Measurements from ENCODE around the gene OBSL1.

OBSL1 gene

DNA sequence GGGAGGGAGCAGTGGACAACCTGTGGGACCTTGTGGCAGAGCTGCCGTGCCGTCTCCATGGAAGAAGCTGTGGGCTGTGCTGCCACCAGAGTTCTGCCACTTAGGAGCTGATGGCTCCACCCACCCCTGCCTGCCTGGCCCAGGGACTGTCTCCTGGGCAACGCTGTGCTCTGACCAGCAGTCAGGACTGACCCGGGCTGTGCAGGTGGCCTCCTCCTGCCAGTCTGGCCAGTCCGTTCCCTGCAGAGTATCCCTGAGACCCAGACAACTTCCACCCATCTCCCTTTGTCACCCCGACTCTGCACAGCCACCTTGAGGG is 44.3 kb downstream of the OBSL1 start:
- peaks cover 87% of the 10 kb centered on the region for H3K27me3 Mint-ChIP-seq
- H3K27ac Mint-ChIP-seq: no peak overlapping the region
- no peak overlapping the region for H3K4me3 Mint-ChIP-seq
- H3K4me1 Mint-ChIP-seq (ENCODE audit: low read depth): peaks cover 5% of the 10 kb centered on the region
- no peaks in the 10 kb centered on the region for H3K36me3 Mint-ChIP-seq (ENCODE audit: low read depth)
- no peaks in the 10 kb centered on the region for H3K9me3 Mint-ChIP-seq
- no peak for DNase-seq

DNA sequence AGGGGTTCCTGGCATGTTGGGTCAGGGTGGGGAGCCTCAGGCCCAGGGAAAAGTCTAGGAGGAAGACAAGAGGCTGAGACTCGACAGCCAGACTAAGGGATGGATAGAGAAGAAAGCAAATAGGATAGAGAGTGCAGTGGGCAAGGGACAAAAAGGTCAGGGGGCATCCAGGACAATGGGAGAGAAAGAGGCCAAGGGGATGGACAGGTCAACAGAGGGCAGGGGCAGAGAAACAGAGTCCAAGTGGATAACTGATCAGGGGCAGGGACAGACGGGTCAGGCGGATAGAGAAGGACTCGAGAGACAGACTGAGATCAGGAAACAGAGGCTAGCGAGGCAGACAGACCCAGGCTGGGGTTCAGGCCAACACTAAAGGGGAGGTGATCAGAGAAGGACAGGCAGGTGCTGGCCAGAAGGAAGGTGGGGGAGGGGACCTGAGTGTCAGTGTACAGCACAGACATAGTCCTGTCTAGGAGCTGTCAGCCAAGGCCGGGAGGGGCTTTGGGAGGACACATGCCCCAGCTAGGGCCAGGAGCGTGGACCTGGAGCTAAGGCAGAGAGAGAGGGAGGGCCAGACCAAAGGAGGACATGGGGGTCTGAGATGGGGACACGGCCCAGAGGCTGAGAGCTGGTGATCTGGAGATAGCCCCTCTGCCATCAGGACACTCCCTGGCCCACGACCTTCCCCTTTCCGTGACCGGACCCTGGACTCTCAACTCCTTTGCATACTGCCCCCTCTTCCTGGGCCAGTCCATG is 44.8 kb downstream of the OBSL1 start:
- Mint-ChIP-seq H3K27me3 (peaks cover 89% of the 10 kb centered on the region), H3K27ac (no peak overlapping the region), H3K4me1 (ENCODE audit: low read depth) (peaks cover 10% of the 10 kb centered on the region), H3K9me3 (no peaks in the 10 kb centered on the region), H3K4me3 (no peak overlapping the region), H3K36me3 (ENCODE audit: low read depth) (no peaks in the 10 kb centered on the region)
- no peak for DNase-seq

DNA sequence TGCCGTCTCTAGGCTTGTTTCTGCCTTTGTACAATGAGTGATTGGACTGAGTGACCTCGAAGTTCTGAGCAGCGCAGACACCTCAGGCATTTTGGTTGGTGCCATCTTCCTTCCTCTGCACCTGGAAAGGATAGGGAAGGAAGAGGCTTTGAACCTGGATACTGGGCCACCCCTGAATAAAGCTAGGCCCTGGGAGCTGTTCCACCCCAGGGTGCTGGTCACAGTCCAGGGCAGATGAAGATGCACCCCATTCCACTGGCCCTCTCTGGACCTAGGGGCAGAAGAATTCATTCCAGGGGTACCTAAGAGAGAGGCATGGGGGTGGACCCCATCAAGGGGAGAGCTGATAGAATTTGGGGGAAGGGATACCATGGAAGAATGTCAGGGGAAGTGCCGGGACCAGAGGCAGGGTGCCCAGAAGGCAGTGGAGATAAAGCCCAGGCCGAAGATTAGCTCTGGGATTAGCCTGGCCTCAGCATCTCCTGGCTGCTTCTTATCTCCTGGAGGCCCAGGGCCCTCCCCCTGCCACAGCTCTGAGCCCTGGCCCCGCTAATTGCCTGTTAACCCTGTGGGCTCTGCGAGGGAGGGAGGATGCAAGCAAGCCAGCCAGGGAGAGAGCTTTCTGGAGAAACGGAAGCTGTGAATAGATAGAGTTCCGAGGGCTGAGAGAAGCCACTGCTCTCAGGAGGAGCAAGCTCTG is 45.7 kb downstream of the OBSL1 start:
- no peak overlapping the region for H3K27ac Mint-ChIP-seq
- peaks cover 91% of the 10 kb centered on the region for H3K27me3 Mint-ChIP-seq

DNA sequence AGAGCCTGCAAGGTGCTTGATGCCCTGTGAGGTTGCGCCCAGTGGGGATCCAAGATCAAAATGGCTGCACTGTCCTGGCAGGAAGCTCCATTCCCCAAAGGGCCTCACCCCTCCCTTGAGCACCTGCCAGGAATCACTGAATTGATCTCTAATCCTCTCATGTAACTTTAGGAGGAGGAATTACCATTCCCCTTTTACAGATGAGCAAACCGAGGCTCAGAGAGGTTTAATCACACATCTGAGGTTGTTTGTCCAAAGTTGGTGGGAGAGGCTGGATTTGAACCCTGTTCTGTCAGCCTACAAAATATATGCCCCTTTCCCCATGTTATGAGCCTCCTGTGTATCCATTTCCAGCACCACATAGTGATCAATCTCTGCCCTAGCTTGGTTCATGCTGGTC is 46.5 kb downstream of the OBSL1 start:
- Mint-ChIP-seq H3K9me3 (no peaks in the 10 kb centered on the region), H3K27ac (no peak overlapping the region), H3K4me1 (ENCODE audit: low read depth) (peaks cover 11% of the 10 kb centered on the region), H3K27me3 (peaks cover 90% of the 10 kb centered on the region), H3K36me3 (ENCODE audit: low read depth) (no peaks in the 10 kb centered on the region), H3K4me3 (no peak overlapping the region)
- DNase-seq: no peak

More for the DNA sequence above, 45.7 kb downstream of the OBSL1 start:
- DNase-seq: no peak
- Mint-ChIP-seq H3K9me3 (no peaks in the 10 kb centered on the region), H3K4me3 (no peak overlapping the region), H3K36me3 (ENCODE audit: low read depth) (no peaks in the 10 kb centered on the region), H3K4me1 (ENCODE audit: low read depth) (peaks cover 11% of the 10 kb centered on the region)

DNA sequence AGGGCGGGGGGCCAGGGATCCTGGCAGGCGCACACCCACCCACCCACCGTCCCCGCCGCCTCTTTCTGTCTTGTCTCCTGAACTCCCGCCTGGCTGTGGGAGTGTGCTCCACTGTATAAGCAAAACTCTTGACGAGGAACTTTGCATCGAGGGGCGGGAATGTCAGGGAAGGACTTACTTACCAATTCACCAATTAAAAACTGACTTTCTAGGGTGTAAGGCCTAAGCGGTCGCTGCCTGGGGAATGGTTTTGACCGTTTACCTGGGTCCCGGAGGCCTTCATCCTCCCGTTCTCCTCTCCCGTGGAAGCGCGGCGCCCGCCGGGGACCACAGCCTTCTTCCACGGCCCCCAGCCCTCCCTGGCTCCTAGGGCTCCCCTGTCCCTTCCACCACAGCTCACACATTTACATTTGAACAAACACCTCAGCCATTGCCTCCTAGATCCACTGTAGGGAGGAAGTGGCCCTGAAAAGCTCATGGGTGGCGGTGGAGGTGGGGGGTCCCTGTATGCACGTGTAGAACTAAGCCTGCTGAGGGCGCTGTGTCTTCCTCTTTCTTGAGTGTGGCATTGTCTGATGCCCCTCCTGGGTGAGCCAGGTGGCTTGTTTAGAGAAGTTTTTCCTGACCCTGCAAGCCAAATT is 48.2 kb downstream of the OBSL1 start:
- Mint-ChIP-seq H3K36me3 (ENCODE audit: low read depth) (no peaks in the 10 kb centered on the region), H3K27ac (no peak overlapping the region), H3K4me3 (no peak overlapping the region), H3K27me3 (peaks cover 82% of the 10 kb centered on the region), H3K4me1 (ENCODE audit: low read depth) (peaks cover 11% of the 10 kb centered on the region), H3K9me3 (no peaks in the 10 kb centered on the region)
- DNase-seq: no peak

DNA sequence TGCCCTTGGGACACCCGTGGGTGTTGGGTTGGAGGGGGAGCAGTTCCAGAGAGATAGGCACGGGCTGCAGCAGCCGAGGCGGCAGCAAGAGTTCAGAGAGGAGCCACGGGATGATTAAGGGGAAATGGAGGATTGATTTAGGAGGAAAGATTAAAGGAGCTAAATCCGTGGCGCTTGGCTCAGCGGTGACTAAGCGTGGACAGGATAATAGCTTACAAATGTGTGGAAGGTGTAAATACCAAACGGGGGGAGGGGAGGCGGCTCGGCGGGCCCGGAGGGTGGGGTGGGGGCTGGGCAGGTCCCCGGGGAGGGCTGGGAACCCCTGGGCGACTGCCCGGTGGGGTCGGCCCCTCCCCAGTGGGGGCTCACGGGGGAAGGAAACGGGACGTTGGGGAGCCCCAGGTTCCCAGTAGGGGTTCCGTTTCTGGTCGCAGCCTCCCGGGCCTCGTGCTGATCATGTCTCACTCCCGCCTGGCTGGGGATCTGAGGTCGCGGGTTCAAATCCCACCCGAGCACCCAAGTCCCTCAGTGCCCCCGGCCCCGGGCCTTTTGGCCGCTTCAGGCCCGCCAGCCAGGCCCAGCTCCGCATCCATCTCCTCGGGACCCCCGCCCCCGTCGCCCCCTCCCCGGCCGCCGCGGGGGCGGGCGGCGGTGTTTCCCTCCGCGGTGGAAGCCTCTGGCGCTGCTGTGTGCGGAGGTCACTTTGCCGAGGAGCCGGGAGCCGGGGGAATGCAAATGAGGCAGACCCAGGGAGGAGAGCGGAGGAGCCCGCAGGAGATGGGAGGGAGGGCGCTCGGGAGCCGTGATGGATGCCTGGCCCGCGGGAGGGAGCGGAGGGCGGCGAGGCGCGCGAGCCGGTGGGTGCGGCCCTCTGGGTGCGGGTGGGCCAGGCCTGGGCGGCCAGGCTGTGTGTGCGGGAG is 49.0 kb downstream of the OBSL1 start:
- no peak for DNase-seq
- H3K27me3 Mint-ChIP-seq: peaks cover 83% of the 10 kb centered on the region
- H3K36me3 Mint-ChIP-seq (ENCODE audit: low read depth): no peaks in the 10 kb centered on the region
- no peak overlapping the region for H3K27ac Mint-ChIP-seq
- peaks cover 11% of the 10 kb centered on the region for H3K4me1 Mint-ChIP-seq (ENCODE audit: low read depth)
- no peaks in the 10 kb centered on the region for H3K9me3 Mint-ChIP-seq
- H3K4me3 Mint-ChIP-seq: no peak overlapping the region

DNA sequence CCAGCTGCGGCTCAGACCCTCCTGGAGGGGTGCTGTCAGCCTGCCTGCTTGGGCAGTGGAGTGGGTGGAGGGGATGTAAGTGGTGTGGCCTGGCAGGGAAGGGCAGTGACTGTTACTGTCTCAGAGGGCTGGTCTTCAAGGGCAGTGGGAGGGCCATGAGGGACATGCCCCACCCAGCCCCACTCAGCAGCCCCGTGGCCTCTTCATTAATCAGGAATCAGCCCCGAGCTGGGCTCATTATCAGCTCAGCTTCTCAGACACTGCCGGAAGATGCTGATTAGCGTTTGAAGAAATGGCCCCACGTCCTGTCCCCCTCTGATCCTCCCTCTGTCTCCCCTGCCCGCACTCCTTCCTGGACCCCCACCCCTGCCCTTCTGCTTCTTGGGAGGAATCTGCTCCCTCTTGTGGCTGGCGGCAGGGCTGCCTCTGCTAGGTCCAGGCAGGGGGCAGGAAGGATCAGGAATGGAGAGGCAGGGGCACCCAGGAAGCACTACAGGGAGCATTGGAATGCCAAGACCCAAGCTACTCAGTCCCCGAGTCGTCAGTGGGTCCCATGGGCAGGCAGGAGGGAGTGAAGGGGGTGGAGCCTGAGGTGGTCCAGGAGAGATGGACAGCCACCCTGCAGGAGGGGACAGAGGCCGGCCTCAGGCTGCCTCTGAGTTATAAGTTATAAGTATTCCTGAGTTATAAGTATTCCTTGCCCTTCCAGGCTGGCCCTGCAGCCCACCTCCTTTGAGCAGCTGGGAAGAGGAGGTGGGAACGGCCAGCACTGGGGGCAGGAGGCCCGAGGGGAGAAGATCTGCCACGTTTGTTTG is 50.1 kb downstream of the OBSL1 start:
- no peaks in the 10 kb centered on the region for H3K9me3 Mint-ChIP-seq
- H3K27me3 Mint-ChIP-seq: peaks cover 83% of the 10 kb centered on the region
- no peak for DNase-seq
- peaks cover 11% of the 10 kb centered on the region for H3K4me1 Mint-ChIP-seq (ENCODE audit: low read depth)
- H3K4me3 Mint-ChIP-seq: no peak overlapping the region
- no peak overlapping the region for H3K27ac Mint-ChIP-seq
- H3K36me3 Mint-ChIP-seq (ENCODE audit: low read depth): no peaks in the 10 kb centered on the region

DNA sequence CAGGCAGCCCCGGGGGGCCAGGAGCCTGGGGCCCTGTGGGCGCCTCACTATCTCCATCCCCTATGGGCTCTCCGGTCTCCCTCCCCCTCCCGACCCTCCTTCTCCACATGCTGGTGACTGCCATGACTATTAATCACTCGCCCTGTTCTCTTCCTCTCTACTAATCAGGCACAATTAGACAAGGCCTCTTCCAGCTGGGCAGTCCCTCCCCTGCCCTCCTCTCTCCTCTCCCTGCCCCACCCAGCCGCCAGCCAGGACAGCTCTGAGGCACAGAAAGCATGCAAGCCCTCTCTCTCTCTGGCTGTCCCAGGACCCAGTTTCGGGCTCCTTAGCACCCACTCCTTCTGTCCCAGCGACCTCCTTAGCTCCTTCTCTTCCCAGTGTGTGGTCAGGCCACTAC is 51.3 kb downstream of the OBSL1 start:
- no peak overlapping the region for H3K27ac Mint-ChIP-seq
- no peak for DNase-seq
- peaks cover 11% of the 10 kb centered on the region for H3K4me1 Mint-ChIP-seq (ENCODE audit: low read depth)
- H3K9me3 Mint-ChIP-seq: no peaks in the 10 kb centered on the region
- no peak overlapping the region for H3K4me3 Mint-ChIP-seq
- peaks cover 83% of the 10 kb centered on the region for H3K27me3 Mint-ChIP-seq
- no peaks in the 10 kb centered on the region for H3K36me3 Mint-ChIP-seq (ENCODE audit: low read depth)

DNA sequence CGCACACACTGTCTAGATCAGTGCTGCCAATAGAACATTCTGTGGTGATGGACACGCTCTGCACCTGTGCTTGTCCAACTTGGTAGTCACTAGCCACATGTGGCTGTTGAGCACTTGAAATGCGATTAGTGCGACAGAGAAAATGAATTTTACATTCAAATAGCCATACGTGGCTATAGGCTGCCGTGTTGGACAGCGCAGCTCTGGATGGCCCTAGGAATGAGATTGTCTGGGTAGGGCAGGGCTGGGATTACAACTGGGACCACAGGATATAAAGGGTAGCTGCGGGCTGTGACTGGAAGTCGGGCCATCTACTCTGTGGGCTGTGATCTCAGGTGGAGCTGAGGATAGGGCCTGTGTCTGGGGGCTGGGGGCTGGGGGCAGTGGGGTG is 51.8 kb downstream of the OBSL1 start:
- Mint-ChIP-seq H3K9me3 (no peaks in the 10 kb centered on the region), H3K4me3 (no peak overlapping the region), H3K36me3 (ENCODE audit: low read depth) (no peaks in the 10 kb centered on the region), H3K27ac (no peak overlapping the region), H3K4me1 (ENCODE audit: low read depth) (peaks cover 12% of the 10 kb centered on the region), H3K27me3 (peaks cover 81% of the 10 kb centered on the region)
- no peak for DNase-seq

DNA sequence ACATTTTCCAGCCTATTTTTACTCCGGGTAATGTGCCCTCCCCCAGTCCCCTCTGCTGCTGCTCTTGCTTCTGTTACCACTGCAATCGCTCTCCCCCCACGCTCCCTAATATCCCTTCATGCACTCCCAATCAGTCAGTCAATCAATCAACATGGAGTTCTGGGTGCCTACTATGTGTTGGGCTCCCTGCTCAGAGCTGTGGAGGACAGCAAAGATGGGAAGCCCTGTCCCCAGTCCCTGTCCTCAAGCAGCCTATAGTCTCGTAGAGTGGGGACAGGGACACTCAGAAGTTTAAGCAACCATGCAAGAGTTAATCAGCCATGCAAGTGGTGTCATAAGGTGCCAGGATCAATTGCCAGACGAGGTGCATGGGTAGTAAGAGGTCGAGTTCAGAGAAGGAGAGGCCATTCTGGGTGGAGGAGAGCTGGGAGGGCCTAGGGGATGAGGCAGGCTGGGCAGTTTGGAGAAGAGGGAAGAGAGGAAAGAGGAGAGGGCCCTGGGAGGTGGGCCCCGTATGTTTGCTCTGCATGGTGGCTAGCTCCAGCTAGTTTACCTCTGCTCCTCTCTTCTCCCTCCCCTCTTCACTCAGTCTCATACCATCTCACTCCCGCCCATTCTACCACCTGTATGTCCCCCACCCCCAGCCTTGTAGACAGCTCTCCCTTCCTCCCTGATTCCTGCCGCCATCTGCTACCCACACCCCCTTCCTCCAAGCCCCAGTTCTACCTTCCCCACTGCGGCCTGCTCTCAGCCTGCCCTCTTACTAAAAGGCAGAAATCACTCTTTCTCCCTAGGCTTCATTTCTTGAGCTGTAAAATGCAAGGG is 53.2 kb downstream of the OBSL1 start:
- H3K4me3 Mint-ChIP-seq: no peak overlapping the region
- peaks cover 81% of the 10 kb centered on the region for H3K27me3 Mint-ChIP-seq
- no peaks in the 10 kb centered on the region for H3K9me3 Mint-ChIP-seq
- H3K36me3 Mint-ChIP-seq (ENCODE audit: low read depth): no peaks in the 10 kb centered on the region
- peaks cover 20% of the 10 kb centered on the region for H3K4me1 Mint-ChIP-seq (ENCODE audit: low read depth)
- DNase-seq: no peak
- H3K27ac Mint-ChIP-seq: no peak overlapping the region

DNA sequence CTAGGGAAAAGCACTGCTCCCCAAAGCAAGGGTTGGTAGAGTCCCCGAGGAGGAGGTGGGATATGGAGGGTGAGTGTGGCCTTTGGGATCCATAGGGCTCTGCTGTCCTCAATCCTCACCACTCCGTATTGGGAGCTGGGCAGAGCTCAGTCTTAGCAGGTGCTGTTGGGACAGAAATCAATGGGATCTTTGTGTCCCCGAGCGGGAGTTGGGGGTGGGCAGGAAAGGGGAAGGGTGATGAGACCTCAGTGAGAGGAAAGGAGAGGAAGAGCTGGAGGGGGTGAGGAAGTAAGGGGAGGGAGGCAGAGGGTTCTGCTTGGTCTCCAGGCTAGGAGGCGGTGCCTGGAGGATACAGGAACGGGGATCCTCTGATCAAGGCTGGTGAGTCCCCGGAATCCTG is 54.5 kb downstream of the OBSL1 start:
- Mint-ChIP-seq H3K36me3 (ENCODE audit: low read depth) (no peaks in the 10 kb centered on the region), H3K4me3 (no peak overlapping the region), H3K27me3 (peaks cover 87% of the 10 kb centered on the region), H3K27ac (no peak overlapping the region), H3K9me3 (no peaks in the 10 kb centered on the region), H3K4me1 (ENCODE audit: low read depth) (peaks cover 20% of the 10 kb centered on the region)
- DNase-seq: no peak

DNA sequence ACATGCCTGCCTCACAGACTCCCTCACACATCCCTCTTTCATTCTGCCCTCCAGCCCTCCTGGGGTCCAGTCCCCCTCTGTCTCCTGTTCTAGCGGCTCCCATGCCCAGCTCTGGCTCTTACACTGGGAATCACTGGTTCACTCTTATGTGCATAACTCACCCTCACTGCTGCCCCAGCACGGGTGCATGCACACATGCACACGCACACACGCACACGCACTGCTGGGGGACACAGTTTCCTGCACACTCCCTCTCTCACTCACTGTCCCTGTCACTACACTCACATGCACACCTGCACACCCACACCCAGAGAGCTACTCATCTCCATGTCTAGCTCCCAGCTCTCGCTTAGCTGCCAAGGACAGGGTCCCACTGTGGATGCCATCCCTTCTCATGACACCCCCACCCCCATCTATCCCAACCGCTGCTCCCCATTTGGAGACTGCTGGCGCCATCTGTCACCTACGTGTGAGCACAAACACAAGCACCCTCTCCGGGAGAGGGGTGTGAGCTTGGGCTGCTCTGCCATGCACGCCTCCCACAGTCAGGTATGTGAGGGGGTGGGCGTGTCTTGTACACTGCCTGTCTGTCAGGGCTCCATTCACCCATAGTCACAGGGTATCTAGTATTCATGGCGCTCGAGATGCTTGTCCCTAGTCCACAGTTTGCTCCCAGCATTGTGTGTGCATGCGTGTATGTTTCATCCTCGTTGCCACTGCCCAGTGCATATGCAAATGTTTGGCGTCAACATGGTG is 55.3 kb downstream of the OBSL1 start:
- H3K9me3 Mint-ChIP-seq: no peaks in the 10 kb centered on the region
- peaks cover 15% of the 10 kb centered on the region for H3K4me1 Mint-ChIP-seq (ENCODE audit: low read depth)
- H3K4me3 Mint-ChIP-seq: no peak overlapping the region
- no peak for DNase-seq
- H3K27ac Mint-ChIP-seq: no peak overlapping the region
- no peaks in the 10 kb centered on the region for H3K36me3 Mint-ChIP-seq (ENCODE audit: low read depth)
- H3K27me3 Mint-ChIP-seq: peaks cover 85% of the 10 kb centered on the region

DNA sequence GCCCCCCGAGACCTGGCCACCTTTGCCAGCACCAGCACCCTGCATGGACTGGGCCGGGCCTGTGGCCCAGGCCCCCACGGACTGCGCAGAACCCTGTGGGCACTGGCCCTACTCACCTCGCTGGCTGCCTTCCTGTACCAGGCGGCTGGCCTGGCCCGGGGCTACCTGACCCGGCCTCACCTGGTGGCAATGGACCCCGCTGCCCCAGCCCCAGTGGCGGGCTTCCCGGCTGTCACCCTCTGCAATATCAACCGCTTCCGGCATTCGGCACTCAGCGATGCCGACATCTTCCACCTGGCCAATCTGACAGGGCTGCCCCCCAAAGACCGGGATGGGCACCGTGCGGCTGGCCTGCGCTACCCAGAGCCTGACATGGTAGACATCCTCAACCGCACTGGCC is 56.5 kb downstream of the OBSL1 start:
- H3K4me1 Mint-ChIP-seq (ENCODE audit: low read depth): peaks cover 21% of the 10 kb centered on the region
- H3K9me3 Mint-ChIP-seq: no peaks in the 10 kb centered on the region
- H3K27ac Mint-ChIP-seq: no peak overlapping the region

More for the DNA sequence above, 56.5 kb downstream of the OBSL1 start:
- DNase-seq: no peak
- H3K36me3 Mint-ChIP-seq (ENCODE audit: low read depth): no peaks in the 10 kb centered on the region
- H3K4me3 Mint-ChIP-seq: no peak overlapping the region
- H3K27me3 Mint-ChIP-seq: peaks cover 86% of the 10 kb centered on the region
